A549 (cell line): ENCODE measurements around the gene ITSN2.

Source experiments
- CHD2 ChIP-seq: fragments of 150-350 bp; IDR thresholded peaks from 2 replicates; pipeline ENCODE4 v1.6.1; 2014; ENCODE audit warnings: low read length; ENCODE audit not compliant: partially characterized antibody
- FOXS1 ChIP-seq: fragments of 250-450 bp; sonication (Bioruptor Pico); IDR thresholded peaks from 2 replicates; pipeline ENCODE4 v1.5.0; 2020; ENCODE audit warnings: mild to moderate bottlenecking, moderate library complexity
- HOXA7 ChIP-seq: fragments of 250-450 bp; sonication (Bioruptor Pico); IDR thresholded peaks from 2 replicates; pipeline ENCODE4 v1.5.0; 2020; ENCODE audit warnings: mild to moderate bottlenecking, moderate library complexity
- JUN ChIP-seq, 2 experiments: fragments of >200 bp; sonication (Bioruptor Twin); formaldehyde crosslinking; IDR thresholded peaks; 2 replicates in 1 of 2; 3 replicates in 1 of 2; pipeline ENCODE4 v1.6.1; 2016 to 2017
- MYC ChIP-seq: IDR thresholded peaks from 2 replicates; pipeline ENCODE4 v1.6.1; 2012; ENCODE audit warnings: mild to moderate bottlenecking, inconsistent platforms, low read length, improper control_type of control experiment, borderline replicate concordance
- POLR2A ChIP-seq: IDR thresholded peaks from 2 replicates; pipeline ENCODE4 v1.6.1; 2012; ENCODE audit warnings: mild to moderate bottlenecking, low read length
- RCOR1 ChIP-seq: fragments of 150-350 bp; IDR thresholded peaks from 2 replicates; pipeline ENCODE4 v1.6.1; 2014; ENCODE audit warnings: antibody characterized with exemption, low read length, low read depth
- RFX5 ChIP-seq: fragments of 450-650 bp; IDR thresholded peaks from 2 replicates; pipeline ENCODE4 v1.7.1; 2014; ENCODE audit warnings: antibody characterized with exemption, mild to moderate bottlenecking, moderate library complexity
- TF ChIP-seq, protein P1 (sequence below): fragments of >200 bp; sonication (Bioruptor Twin); formaldehyde crosslinking; IDR thresholded peaks from 3 replicates; pipeline ENCODE4 v1.5.1; 2016
- TF ChIP-seq, protein P2 (sequence below): fragments of 200-600 bp; sonication (generic); IDR thresholded peaks from 2 replicates; pipeline ENCODE4 v1.6.1; 2016; ENCODE audit warnings: antibody characterized with exemption, mild to moderate bottlenecking, moderate library complexity
- TF ChIP-seq, protein P3 (sequence below): fragments of 450-650 bp; IDR thresholded peaks from 2 replicates; pipeline ENCODE4 v1.6.1; 2014; ENCODE audit warnings: antibody characterized with exemption
- TF ChIP-seq, protein P4 (sequence below): IDR thresholded peaks from 2 replicates; pipeline ENCODE4 v1.6.1; 2012
- TF ChIP-seq, protein P5 (sequence below): fragments of 150-350 bp; IDR thresholded peaks from 2 replicates; pipeline ENCODE4 v1.6.1; 2014; ENCODE audit warnings: low read depth, mild to moderate bottlenecking, low read length

DNA sequence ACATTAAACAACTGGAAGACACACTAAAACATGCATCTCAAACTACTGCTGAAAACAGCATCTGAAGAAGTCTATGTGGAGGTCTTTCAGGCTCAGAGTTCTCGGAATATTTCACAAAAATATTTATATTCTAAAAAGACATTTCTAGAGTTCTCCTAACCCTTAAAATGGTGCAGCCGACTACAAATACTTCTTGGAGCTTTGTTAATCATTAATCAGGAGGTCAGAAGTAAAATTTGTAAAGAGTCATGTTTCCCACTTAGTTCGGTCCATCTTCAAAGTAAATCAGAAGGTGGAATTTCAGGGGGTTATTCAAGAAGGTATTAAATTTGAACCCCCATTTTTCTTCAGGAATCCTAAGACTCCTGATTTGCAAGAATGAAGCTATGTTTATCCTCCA is 112.7 kb downstream of the ITSN2 start:
- TF ChIP-seq POLR2A (no peak), FOXS1 (CRISPR knock-in tag) (no peak), HOXA7 (CRISPR knock-in tag) (no peak), MYC (no peak), JUN (IDR thresholded peaks at IDR 0.05) (no peak), RCOR1 (no peak), RFX5 (no peak), CHD2 (no peak)
- TF ChIP-seq, protein P1, sequence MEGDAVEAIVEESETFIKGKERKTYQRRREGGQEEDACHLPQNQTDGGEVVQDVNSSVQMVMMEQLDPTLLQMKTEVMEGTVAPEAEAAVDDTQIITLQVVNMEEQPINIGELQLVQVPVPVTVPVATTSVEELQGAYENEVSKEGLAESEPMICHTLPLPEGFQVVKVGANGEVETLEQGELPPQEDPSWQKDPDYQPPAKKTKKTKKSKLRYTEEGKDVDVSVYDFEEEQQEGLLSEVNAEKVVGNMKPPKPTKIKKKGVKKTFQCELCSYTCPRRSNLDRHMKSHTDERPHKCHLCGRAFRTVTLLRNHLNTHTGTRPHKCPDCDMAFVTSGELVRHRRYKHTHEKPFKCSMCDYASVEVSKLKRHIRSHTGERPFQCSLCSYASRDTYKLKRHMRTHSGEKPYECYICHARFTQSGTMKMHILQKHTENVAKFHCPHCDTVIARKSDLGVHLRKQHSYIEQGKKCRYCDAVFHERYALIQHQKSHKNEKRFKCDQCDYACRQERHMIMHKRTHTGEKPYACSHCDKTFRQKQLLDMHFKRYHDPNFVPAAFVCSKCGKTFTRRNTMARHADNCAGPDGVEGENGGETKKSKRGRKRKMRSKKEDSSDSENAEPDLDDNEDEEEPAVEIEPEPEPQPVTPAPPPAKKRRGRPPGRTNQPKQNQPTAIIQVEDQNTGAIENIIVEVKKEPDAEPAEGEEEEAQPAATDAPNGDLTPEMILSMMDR, result no peak
- TF ChIP-seq, protein P2, sequence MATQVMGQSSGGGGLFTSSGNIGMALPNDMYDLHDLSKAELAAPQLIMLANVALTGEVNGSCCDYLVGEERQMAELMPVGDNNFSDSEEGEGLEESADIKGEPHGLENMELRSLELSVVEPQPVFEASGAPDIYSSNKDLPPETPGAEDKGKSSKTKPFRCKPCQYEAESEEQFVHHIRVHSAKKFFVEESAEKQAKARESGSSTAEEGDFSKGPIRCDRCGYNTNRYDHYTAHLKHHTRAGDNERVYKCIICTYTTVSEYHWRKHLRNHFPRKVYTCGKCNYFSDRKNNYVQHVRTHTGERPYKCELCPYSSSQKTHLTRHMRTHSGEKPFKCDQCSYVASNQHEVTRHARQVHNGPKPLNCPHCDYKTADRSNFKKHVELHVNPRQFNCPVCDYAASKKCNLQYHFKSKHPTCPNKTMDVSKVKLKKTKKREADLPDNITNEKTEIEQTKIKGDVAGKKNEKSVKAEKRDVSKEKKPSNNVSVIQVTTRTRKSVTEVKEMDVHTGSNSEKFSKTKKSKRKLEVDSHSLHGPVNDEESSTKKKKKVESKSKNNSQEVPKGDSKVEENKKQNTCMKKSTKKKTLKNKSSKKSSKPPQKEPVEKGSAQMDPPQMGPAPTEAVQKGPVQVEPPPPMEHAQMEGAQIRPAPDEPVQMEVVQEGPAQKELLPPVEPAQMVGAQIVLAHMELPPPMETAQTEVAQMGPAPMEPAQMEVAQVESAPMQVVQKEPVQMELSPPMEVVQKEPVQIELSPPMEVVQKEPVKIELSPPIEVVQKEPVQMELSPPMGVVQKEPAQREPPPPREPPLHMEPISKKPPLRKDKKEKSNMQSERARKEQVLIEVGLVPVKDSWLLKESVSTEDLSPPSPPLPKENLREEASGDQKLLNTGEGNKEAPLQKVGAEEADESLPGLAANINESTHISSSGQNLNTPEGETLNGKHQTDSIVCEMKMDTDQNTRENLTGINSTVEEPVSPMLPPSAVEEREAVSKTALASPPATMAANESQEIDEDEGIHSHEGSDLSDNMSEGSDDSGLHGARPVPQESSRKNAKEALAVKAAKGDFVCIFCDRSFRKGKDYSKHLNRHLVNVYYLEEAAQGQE, result no peak
- TF ChIP-seq, protein P3, sequence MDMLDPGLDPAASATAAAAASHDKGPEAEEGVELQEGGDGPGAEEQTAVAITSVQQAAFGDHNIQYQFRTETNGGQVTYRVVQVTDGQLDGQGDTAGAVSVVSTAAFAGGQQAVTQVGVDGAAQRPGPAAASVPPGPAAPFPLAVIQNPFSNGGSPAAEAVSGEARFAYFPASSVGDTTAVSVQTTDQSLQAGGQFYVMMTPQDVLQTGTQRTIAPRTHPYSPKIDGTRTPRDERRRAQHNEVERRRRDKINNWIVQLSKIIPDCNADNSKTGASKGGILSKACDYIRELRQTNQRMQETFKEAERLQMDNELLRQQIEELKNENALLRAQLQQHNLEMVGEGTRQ, result no peak
- TF ChIP-seq, protein P4, sequence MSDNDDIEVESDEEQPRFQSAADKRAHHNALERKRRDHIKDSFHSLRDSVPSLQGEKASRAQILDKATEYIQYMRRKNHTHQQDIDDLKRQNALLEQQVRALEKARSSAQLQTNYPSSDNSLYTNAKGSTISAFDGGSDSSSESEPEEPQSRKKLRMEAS, result no peak
- TF ChIP-seq, protein P5, sequence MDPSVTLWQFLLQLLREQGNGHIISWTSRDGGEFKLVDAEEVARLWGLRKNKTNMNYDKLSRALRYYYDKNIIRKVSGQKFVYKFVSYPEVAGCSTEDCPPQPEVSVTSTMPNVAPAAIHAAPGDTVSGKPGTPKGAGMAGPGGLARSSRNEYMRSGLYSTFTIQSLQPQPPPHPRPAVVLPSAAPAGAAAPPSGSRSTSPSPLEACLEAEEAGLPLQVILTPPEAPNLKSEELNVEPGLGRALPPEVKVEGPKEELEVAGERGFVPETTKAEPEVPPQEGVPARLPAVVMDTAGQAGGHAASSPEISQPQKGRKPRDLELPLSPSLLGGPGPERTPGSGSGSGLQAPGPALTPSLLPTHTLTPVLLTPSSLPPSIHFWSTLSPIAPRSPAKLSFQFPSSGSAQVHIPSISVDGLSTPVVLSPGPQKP, result no peak
